Loucy (cell line): Measurements from ENCODE around the gene ARHGAP22.

Experiments
- H2AFZ ChIP-seq: fragments of 200-600 bp; sonication (generic); 2 replicates; pipeline ENCODE4 v1.6.0; 2016; ENCODE audit warnings: antibody characterized with exemption, mild to moderate bottlenecking, low read length, moderate library complexity
- H3F3A ChIP-seq: fragments of 200-600 bp; 2 replicates; pipeline ENCODE4 v1.6.0; 2016; ENCODE audit warnings: antibody characterized with exemption, low read depth, mild to moderate bottlenecking
- H3K27me3 ChIP-seq: fragments of 200-600 bp; sonication (generic); 2 replicates; pipeline ENCODE4 v1.6.1; 2014; ENCODE audit warnings: low read length, mild to moderate bottlenecking; ENCODE audit not compliant: insufficient read depth, poor library complexity, severe bottlenecking
- H3K36me3 ChIP-seq: fragments of 200-600 bp; sonication (generic); 2 replicates; pipeline ENCODE4 v1.6.1; 2016; ENCODE audit warnings: low read length; ENCODE audit not compliant: insufficient read depth
- H3K4me1 ChIP-seq: fragments of 200-600 bp; sonication (generic); 2 replicates; pipeline ENCODE4 v1.5.1; 2014; ENCODE audit warnings: low read length, mild to moderate bottlenecking; ENCODE audit not compliant: insufficient read depth, poor library complexity, severe bottlenecking
- H3K4me2 ChIP-seq: fragments of 200-600 bp; sonication (generic); 2 replicates; pipeline ENCODE4 v1.6.0; 2014; ENCODE audit warnings: antibody characterized with exemption, low read length, low read depth, mild to moderate bottlenecking; ENCODE audit not compliant: poor library complexity, severe bottlenecking
- H3K4me3 ChIP-seq: fragments of 200-600 bp; sonication (generic); 2 replicates; pipeline ENCODE4 v1.5.1; 2014; ENCODE audit warnings: low read length, mild to moderate bottlenecking, mixed read lengths; ENCODE audit not compliant: poor library complexity, severe bottlenecking
- H3K79me2 ChIP-seq: fragments of 200-600 bp; sonication (generic); 2 replicates; pipeline ENCODE4 v1.6.1; 2014; ENCODE audit warnings: low read length; ENCODE audit not compliant: insufficient read depth
- H3K9ac ChIP-seq: fragments of 200-600 bp; sonication (generic); 2 replicates; pipeline ENCODE4 v1.6.0; 2014; ENCODE audit warnings: mild to moderate bottlenecking, low read depth, low read length, moderate library complexity; ENCODE audit not compliant: poor library complexity, severe bottlenecking
- H3K9me2 ChIP-seq: fragments of 200-600 bp; sonication (generic); replicated peaks from 2 replicates; pipeline ENCODE4 v1.6.1; 2016; ENCODE audit warnings: low read depth, low read length, mixed read lengths
- H3K9me3 ChIP-seq: fragments of 200-600 bp; sonication (generic); 2 replicates; pipeline ENCODE4 v1.6.1; 2014; ENCODE audit warnings: mild to moderate bottlenecking, antibody characterized with exemption, low read length, low read depth; ENCODE audit not compliant: insufficient read depth
- H4K20me1 ChIP-seq: fragments of 200-600 bp; sonication (generic); 2 replicates; pipeline ENCODE4 v1.6.0; 2014; ENCODE audit warnings: antibody characterized with exemption, low read length, mild to moderate bottlenecking; ENCODE audit not compliant: insufficient read depth, poor library complexity, severe bottlenecking
- EZH2phosphoT487 ChIP-seq: fragments of 200-600 bp; IDR thresholded peaks from 2 replicates; pipeline ENCODE4 v1.6.1; 2018; ENCODE audit warnings: antibody characterized with exemption, mild to moderate bottlenecking, moderate library complexity, borderline replicate concordance
- TF ChIP-seq, protein P1 (sequence below): fragments of 200-600 bp; sonication (generic); conservative IDR thresholded peaks from 2 replicates; pipeline ENCODE4 v1.5.1; 2014; ENCODE audit warnings: mild to moderate bottlenecking, antibody characterized with exemption, low read length

The ARHGAP22 gene

DNA sequence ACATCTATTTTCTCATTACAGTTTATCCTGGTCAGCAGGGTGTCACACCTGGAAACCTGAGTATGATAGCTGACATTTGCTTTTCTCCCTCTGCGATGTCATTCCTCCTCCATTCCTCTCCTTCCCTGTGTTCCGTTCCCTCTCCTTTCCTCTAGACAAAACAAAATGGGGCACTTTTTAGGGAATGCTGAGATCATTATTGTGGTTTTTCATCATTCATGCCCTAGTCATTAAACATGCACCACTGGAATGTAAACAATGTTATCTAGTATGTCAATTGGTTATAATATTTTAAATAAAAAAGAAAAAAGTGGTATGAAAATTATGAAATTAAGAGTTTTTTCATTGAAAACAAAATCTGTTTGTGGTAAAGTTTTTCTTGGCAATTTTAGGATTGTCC, 165.8 kb downstream of the ARHGAP22 start:
- Histone ChIP-seq H3K9ac (no peak overlapping the region), H3F3A (no peaks in the 10 kb centered on the region), H3K4me2 (no peak overlapping the region), H2AFZ (no peak overlapping the region), H3K9me2 (no peaks in the 10 kb centered on the region), H3K79me2 (no peaks in the 10 kb centered on the region), H3K27me3 (no peaks in the 10 kb centered on the region), H4K20me1 (no peaks in the 10 kb centered on the region), H3K36me3 (peaks cover 11% of the 10 kb centered on the region; the same call in 1 of the 2 replicates), H3K4me1 (no peaks in the 10 kb centered on the region), H3K9me3 (no peaks in the 10 kb centered on the region), H3K4me3 (no peak overlapping the region)
- TF ChIP-seq, protein P1, sequence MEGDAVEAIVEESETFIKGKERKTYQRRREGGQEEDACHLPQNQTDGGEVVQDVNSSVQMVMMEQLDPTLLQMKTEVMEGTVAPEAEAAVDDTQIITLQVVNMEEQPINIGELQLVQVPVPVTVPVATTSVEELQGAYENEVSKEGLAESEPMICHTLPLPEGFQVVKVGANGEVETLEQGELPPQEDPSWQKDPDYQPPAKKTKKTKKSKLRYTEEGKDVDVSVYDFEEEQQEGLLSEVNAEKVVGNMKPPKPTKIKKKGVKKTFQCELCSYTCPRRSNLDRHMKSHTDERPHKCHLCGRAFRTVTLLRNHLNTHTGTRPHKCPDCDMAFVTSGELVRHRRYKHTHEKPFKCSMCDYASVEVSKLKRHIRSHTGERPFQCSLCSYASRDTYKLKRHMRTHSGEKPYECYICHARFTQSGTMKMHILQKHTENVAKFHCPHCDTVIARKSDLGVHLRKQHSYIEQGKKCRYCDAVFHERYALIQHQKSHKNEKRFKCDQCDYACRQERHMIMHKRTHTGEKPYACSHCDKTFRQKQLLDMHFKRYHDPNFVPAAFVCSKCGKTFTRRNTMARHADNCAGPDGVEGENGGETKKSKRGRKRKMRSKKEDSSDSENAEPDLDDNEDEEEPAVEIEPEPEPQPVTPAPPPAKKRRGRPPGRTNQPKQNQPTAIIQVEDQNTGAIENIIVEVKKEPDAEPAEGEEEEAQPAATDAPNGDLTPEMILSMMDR = no peak
- no peak for TF ChIP-seq EZH2phosphoT487

DNA sequence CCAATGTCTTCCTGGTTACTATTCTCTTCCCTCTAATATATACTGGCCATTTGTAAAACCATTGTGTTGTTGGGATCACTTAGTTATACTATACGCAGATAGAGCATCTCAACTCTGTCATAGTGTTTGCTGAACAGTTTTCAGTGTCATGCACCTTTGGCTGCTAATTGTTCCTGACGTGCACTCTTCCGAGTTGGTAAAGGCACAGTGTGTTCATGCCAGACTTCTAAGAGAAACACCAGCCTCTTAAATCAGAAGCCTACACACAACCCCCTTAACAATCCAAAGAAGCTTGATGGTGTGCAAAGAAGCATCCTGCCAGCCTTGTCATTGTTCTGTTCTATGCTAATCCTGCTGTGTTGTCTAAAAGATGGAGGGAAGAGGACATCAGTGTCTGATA, 167.3 kb downstream of the ARHGAP22 start:
- Histone ChIP-seq H3F3A (no peaks in the 10 kb centered on the region), H4K20me1 (no peaks in the 10 kb centered on the region)

DNA sequence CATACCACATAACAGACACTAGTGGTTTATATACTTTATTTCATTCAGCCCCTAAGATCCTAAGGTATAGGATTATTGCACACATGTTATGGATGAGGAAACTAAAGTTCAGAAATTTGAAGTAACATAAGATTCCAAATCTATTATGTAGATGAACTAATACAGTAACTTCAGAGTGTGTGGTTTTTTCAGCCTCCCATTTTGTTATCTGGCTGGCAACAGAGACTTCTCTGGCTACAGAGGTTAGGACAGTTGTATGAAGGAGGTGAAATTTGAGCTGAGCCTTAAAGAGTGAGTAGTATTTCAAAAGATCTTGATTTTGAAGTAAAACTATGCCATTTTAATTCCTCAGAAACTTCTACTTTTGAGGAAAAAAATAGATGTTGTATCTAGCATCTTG, 173.0 kb downstream of the ARHGAP22 start:
- Histone ChIP-seq H3K4me3 (no peak overlapping the region), H3K9ac (no peak overlapping the region), H4K20me1 (no peaks in the 10 kb centered on the region), H3K79me2 (no peaks in the 10 kb centered on the region), H2AFZ (no peak overlapping the region), H3K27me3 (no peaks in the 10 kb centered on the region), H3K4me2 (no peak overlapping the region), H3K4me1 (no peaks in the 10 kb centered on the region), H3F3A (no peaks in the 10 kb centered on the region), H3K9me2 (no peaks in the 10 kb centered on the region), H3K36me3 (peaks cover 47% of the 10 kb centered on the region; the same call in 1 of the 2 replicates), H3K9me3 (no peaks in the 10 kb centered on the region)
- TF ChIP-seq, protein P1 = no peak

More for the DNA sequence above, 167.3 kb downstream of the ARHGAP22 start:
- no peaks in the 10 kb centered on the region for H3K9me3 ChIP-seq
- no peak overlapping the region for H3K9ac ChIP-seq
- TF ChIP-seq, protein P1 = no peak
- no peak for TF ChIP-seq EZH2phosphoT487
- H3K9me2 ChIP-seq = no peaks in the 10 kb centered on the region
- no peak overlapping the region for H3K4me3 ChIP-seq
- H3K4me1 ChIP-seq = no peaks in the 10 kb centered on the region
- no peak overlapping the region for H3K4me2 ChIP-seq
- no peaks in the 10 kb centered on the region for H3K27me3 ChIP-seq
- no peaks in the 10 kb centered on the region for H3K79me2 ChIP-seq
- no peak overlapping the region for H2AFZ ChIP-seq
- peaks cover 16% of the 10 kb centered on the region; the same call in 1 of the 2 replicates for H3K36me3 ChIP-seq
